ENCODE data around the gene TLR10. TPM values are rescaled to one million over a fixed set of nuclear protein-coding genes. Genes with fewer than 3 reads are reported as not detected.
"Not testable (repeated sequence)": the region's sequence is repeated elsewhere in the genome, so short reads cannot be mapped to it uniquely, and the experiment has no call there.

TLR10 gene
- polyA plus RNA-seq, 1 donor from 2014 or later, result 0.14 TPM

- TF ChIP-seq EZH2 (IDR thresholded peaks at IDR 0.05; ENCODE audit: borderline replicate concordance, insufficient read depth, low read length, poor library complexity, severe bottlenecking) (no peak), REST (IDR thresholded peaks at IDR 0.05; ENCODE audit: borderline replicate concordance) (no peak), MXI1 (conservative IDR thresholded peaks at IDR 0.05; ENCODE audit: poor library complexity, severe bottlenecking) (no peak), RAD21 (conservative IDR thresholded peaks at IDR 0.05) (no peak), SMC3 (conservative IDR thresholded peaks at IDR 0.05; ENCODE audit: poor library complexity) (no peak), POLR2AphosphoS5 (IDR thresholded peaks at IDR 0.05) (no peak), TAF1 (IDR thresholded peaks at IDR 0.05; ENCODE audit: low read depth) (no peak), EP300 (conservative IDR thresholded peaks at IDR 0.05; ENCODE audit: poor library complexity, severe bottlenecking) (no peak)
- TF ChIP-seq, protein P1, sequence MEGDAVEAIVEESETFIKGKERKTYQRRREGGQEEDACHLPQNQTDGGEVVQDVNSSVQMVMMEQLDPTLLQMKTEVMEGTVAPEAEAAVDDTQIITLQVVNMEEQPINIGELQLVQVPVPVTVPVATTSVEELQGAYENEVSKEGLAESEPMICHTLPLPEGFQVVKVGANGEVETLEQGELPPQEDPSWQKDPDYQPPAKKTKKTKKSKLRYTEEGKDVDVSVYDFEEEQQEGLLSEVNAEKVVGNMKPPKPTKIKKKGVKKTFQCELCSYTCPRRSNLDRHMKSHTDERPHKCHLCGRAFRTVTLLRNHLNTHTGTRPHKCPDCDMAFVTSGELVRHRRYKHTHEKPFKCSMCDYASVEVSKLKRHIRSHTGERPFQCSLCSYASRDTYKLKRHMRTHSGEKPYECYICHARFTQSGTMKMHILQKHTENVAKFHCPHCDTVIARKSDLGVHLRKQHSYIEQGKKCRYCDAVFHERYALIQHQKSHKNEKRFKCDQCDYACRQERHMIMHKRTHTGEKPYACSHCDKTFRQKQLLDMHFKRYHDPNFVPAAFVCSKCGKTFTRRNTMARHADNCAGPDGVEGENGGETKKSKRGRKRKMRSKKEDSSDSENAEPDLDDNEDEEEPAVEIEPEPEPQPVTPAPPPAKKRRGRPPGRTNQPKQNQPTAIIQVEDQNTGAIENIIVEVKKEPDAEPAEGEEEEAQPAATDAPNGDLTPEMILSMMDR (IDR thresholded peaks at IDR 0.05; ENCODE audit: poor library complexity, severe bottlenecking), result no peak
- no peaks in the 10 kb centered on the region for H3K9me3 ChIP-seq (ENCODE audit: low read length)
- no peaks in the 10 kb centered on the region for H3K27me3 ChIP-seq (ENCODE audit: insufficient read depth, low read depth, low read length)
- no peaks in the 10 kb centered on the region for H3K36me3 ChIP-seq (ENCODE audit: insufficient read depth, low read length)
- H3F3A ChIP-seq (ENCODE audit: insufficient read depth, low read length, poor library complexity, severe bottlenecking), result no peaks in the 10 kb centered on the region
- H3K4me2 ChIP-seq (ENCODE audit: low read length), result no peak overlapping the region
- no peaks in the 10 kb centered on the region for H4K20me1 ChIP-seq (ENCODE audit: insufficient read depth)
- H3K27ac ChIP-seq (ENCODE audit: low read length), result no peak overlapping the region
- H3K79me2 ChIP-seq (replicated peaks; ENCODE audit: insufficient read depth, low read length), result no peaks in the 10 kb centered on the region
- no peak overlapping the region for H3K4me3 ChIP-seq (ENCODE audit: low read length)
- H3K9ac ChIP-seq (ENCODE audit: low read length), result no peak overlapping the region
- H2AFZ ChIP-seq (ENCODE audit: low read depth, low read length), result no peak overlapping the region
- H3K9me2 ChIP-seq (ENCODE audit: insufficient read depth, low read length), result no peaks in the 10 kb centered on the region
Measured at GRCh38 chr4:38774181-38774955, 8.4 kb downstream of the TLR10 start.

GRCh38 chr4:38770281-38770680, 12.5 kb downstream of the TLR10 start:
- H3K36me3 ChIP-seq (ENCODE audit: insufficient read depth, low read length); H3K4me2 ChIP-seq (ENCODE audit: low read length); H4K20me1 ChIP-seq (ENCODE audit: insufficient read depth); H3K9ac ChIP-seq (ENCODE audit: low read length); H3K4me3 ChIP-seq (ENCODE audit: low read length); H3F3A ChIP-seq (ENCODE audit: insufficient read depth, low read length, poor library complexity, severe bottlenecking); H3K27me3 ChIP-seq (ENCODE audit: insufficient read depth, low read depth, low read length); H3K27ac ChIP-seq (ENCODE audit: low read length); H3K79me2 ChIP-seq (replicated peaks; ENCODE audit: insufficient read depth, low read length); H2AFZ ChIP-seq (ENCODE audit: low read depth, low read length); H3K9me3 ChIP-seq (ENCODE audit: low read length); H3K9me2 ChIP-seq (ENCODE audit: insufficient read depth, low read length): not testable (repeated sequence)

All from neural cell (in vitro differentiated cells).